BJ (cell line): ENCODE measurements around the gene NFAT5. TPM values are rescaled to one million over a fixed set of nuclear protein-coding genes. Genes with fewer than 3 reads are reported as not detected.
"Not testable (repeated sequence)": the region's sequence is repeated elsewhere in the genome, so short reads cannot be mapped to it uniquely, and the experiment has no call there.

Source experiments
- CTCF ChIA-PET: fragments of 350-600 bp; formaldehyde crosslinking; extraction: SDS; loops from one replicate; lab custom pipeline; 2021; ENCODE audit warnings: antibody characterized with exemption, inconsistent platforms; lab: Yijun Ruan, JAX
- POLR2A ChIA-PET: fragments of 300-600 bp; sonication (Branson Sonifier 250); formaldehyde crosslinking; extraction: SDS; loops from one replicate; lab custom pipeline; 2021; ENCODE audit warnings: antibody characterized with exemption; lab: Charles Lee
- DNase-seq: peaks from one replicate; pipeline ENCODE4 v3.0.0-alpha.2; 2011; ENCODE audit warnings: low read depth
- H3K27me3 ChIP-seq: 2 replicates; pipeline ENCODE4 v1.6.0; 2011; ENCODE audit warnings: low read length; ENCODE audit not compliant: control insufficient read depth, insufficient read depth
- H3K36me3 ChIP-seq: 2 replicates; pipeline ENCODE4 v1.5.1; 2011; ENCODE audit warnings: low read length; ENCODE audit not compliant: control insufficient read depth, insufficient read depth
- H3K4me3 ChIP-seq: 2 replicates; pipeline ENCODE4 v1.5.1; 2011; ENCODE audit warnings: low read depth, mild to moderate bottlenecking, control low read depth, low read length
- polyA minus RNA-seq: library from RNA; depleted of rRNA, polyadenylated mRNA; stranded (reverse); fragments of >200 nt; gene quantifications from 2 replicates; pipeline ENCODE4 v1.2.3, GENCODE V29; 2011; rRNA and poly(A)+ RNA removed
- polyA plus RNA-seq: library from polyadenylated mRNA; depleted of rRNA; stranded (reverse); fragments of >200 nt; gene quantifications from 2 replicates; pipeline ENCODE4 v1.2.3, GENCODE V29; 2011; rRNA removed
- TF ChIP-seq, protein P1 (sequence below): IDR thresholded peaks from 2 replicates; pipeline ENCODE4 v1.5.1; 2011; ENCODE audit warnings: low read depth, mild to moderate bottlenecking, control low read depth, inconsistent platforms, low read length, moderate library complexity; ENCODE audit not compliant: insufficient read depth

NFAT5 gene, protein sequence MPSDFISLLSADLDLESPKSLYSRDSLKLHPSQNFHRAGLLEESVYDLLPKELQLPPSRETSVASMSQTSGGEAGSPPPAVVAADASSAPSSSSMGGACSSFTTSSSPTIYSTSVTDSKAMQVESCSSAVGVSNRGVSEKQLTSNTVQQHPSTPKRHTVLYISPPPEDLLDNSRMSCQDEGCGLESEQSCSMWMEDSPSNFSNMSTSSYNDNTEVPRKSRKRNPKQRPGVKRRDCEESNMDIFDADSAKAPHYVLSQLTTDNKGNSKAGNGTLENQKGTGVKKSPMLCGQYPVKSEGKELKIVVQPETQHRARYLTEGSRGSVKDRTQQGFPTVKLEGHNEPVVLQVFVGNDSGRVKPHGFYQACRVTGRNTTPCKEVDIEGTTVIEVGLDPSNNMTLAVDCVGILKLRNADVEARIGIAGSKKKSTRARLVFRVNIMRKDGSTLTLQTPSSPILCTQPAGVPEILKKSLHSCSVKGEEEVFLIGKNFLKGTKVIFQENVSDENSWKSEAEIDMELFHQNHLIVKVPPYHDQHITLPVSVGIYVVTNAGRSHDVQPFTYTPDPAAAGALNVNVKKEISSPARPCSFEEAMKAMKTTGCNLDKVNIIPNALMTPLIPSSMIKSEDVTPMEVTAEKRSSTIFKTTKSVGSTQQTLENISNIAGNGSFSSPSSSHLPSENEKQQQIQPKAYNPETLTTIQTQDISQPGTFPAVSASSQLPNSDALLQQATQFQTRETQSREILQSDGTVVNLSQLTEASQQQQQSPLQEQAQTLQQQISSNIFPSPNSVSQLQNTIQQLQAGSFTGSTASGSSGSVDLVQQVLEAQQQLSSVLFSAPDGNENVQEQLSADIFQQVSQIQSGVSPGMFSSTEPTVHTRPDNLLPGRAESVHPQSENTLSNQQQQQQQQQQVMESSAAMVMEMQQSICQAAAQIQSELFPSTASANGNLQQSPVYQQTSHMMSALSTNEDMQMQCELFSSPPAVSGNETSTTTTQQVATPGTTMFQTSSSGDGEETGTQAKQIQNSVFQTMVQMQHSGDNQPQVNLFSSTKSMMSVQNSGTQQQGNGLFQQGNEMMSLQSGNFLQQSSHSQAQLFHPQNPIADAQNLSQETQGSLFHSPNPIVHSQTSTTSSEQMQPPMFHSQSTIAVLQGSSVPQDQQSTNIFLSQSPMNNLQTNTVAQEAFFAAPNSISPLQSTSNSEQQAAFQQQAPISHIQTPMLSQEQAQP (N-terminal part only)
- polyA plus RNA-seq (29.6 and 40.8 TPM in 2 replicates), polyA minus RNA-seq (49.7 and 51.4 TPM in 2 replicates)

DNA sequence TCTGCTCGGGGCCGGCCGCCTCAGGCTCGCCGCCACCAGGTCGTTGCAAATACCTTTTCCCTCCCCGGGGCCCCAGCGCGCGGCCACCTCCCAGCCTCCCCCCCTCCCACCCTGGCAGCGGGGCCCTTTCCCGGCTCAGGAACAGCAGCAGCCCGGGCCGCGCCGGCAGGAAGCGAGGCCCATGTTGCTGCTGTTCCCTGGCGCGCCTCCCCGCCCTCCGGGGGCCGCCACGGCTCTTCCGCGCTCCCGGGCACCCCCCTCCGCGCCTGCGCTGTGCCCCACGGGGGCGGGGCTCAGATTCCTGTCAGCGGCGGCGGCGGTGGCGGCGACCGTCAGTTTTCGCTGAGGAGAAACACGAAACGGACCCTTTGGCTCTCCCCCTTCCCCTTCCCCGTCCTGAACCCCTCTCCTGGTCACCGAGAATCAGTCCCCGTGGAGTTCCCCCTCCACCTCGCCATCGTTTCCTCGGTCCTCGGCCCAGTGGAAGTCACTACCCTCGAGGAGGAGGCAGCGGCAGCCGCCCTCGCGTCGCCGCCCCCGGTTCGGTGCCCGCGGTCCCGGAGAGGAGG, at the start of gene NFAT5:
Gene NFAT5 (plus strand): TSS at position 296 of the 569 bp plus-strand sequence. CDS start 336 bp downstream, outside the sequence.
- Histone ChIP-seq H3K36me3 (no peaks in the 10 kb centered on the region; the same call in 1 of the 2 replicates), H3K4me3 (peak within 1 kb of the TSS; percentile 74), H3K27me3 (no peaks in the 10 kb centered on the region)
- ChIA-PET POLR2A (no interaction called here), CTCF (no interaction called here)
- TF ChIP-seq, protein P1, sequence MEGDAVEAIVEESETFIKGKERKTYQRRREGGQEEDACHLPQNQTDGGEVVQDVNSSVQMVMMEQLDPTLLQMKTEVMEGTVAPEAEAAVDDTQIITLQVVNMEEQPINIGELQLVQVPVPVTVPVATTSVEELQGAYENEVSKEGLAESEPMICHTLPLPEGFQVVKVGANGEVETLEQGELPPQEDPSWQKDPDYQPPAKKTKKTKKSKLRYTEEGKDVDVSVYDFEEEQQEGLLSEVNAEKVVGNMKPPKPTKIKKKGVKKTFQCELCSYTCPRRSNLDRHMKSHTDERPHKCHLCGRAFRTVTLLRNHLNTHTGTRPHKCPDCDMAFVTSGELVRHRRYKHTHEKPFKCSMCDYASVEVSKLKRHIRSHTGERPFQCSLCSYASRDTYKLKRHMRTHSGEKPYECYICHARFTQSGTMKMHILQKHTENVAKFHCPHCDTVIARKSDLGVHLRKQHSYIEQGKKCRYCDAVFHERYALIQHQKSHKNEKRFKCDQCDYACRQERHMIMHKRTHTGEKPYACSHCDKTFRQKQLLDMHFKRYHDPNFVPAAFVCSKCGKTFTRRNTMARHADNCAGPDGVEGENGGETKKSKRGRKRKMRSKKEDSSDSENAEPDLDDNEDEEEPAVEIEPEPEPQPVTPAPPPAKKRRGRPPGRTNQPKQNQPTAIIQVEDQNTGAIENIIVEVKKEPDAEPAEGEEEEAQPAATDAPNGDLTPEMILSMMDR = peak; percentile 16; the same call in 1 of the 2 replicates
- peak; percentile 26 for DNase-seq

DNA sequence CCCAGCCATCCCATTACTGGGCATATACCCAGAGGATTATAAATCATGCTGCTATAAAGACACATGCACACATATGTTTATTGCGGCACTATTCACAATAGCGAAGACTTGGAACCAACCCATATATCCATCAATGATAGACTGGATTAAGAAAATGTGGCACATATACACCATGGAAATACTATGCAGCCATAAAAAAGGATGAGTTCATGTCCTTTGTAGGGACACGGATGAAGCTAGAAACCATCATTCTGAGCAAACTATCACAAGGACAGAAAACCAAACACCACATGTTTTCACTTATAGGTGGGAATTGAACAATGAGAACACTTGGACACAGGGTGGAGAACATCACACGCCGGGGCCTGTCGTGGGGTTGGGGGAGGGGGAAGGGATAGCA, 47.9 kb upstream of the NFAT5 start:
- POLR2A ChIA-PET, H3K27me3 ChIP-seq, DNase-seq, H3K36me3 ChIP-seq, H3K4me3 ChIP-seq: not testable (repeated sequence)
- CTCF ChIA-PET = interaction anchor here (1.0 to 1.7 kb wide), 2 partner anchors 10 to 18 kb away, joined by 3 read pairs; no protein-coding TSS in a partner anchor

DNA sequence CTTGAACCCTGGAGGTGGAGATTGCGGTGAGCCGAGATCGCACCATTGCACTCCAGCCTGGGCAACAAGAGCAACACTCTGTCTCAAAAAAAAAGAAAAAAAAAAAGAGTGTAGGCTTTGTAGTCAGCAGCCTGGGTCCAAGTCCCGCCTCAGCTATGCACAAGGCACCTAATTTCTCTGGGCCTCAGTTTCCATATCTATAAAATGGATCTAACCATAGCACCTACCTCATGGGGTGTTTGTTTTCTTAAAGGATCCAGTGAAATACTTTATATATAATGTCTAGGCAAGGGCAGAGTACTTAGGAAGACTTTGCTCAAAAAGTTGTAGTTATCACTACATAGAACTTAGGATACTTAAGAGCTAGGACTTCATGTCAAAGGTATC, 45.4 kb upstream of the NFAT5 start:
- DNase-seq = no peak
- TF ChIP-seq, protein P1 = no peak
- ChIA-PET CTCF (no interaction called here), POLR2A (no interaction called here)
- no peaks in the 10 kb centered on the region for H3K27me3 ChIP-seq
- H3K36me3 ChIP-seq = no peaks in the 10 kb centered on the region
- no peak overlapping the region for H3K4me3 ChIP-seq

DNA sequence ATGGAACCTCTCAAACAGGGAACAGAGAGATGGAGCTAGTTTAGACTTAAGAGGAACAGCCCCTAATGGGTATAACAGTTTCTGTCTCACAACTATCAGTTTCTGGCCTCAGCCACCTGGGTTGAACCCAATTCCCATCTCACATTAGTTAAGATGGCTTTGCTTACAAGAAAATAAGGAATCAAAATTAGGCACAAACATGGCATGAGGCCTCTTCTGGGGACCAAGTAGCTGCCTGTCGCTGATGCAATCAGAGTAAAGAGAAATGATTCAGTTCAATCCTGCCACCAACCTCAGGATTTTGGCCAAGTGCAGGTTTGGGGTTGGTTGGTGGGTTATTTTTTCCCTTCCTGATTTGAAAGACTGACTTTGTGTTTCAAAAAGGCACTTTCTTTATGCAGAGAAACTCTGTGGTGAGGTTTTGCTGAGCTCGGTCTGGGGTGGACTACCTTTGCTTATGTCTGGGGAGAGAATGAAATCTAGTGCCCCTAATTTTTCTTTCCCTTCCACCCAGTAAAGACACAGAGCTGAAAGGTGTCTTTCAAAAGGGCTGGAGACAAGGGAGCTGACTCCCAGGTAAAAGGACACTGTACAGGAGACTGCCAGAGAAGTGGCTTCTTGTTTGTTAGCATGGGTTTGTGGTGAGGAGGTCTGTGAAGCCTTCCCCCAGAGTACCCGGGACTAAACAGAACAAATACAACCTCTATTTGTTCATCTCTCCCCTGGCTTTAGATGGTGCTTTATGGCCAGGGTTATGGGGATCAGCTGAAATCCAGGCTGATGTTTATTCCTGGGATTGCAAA, 44.8 kb upstream of the NFAT5 start:
- POLR2A ChIA-PET = no interaction called here
- no peak overlapping the region for H3K4me3 ChIP-seq
- H3K36me3 ChIP-seq = no peaks in the 10 kb centered on the region
- CTCF ChIA-PET = no interaction called here
- DNase-seq = no peak
- no peaks in the 10 kb centered on the region for H3K27me3 ChIP-seq
- TF ChIP-seq, protein P1 = no peak
